IMR-90 (cell line): Measurements from ENCODE around the gene CHMP4A. TPM values are rescaled to one million over a fixed set of nuclear protein-coding genes. Genes with fewer than 3 reads are reported as not detected.

Experiments used
- ATAC-seq: fragments of 200-7000 bp; cut with Tn5 transposase; 2 replicates; pipeline ENCODE4 v1.9.1; 2020; ENCODE audit warnings: low read depth, mild to moderate bottlenecking, moderate library complexity
- BruUV-seq: library from RNA; stranded (reverse); fragments of 400-500 nt; replicated peaks from 2 replicates; lab custom pipeline; 2021; lab: Mats Ljungman, UMichigan
- CTCF ChIA-PET: fragments of 300-600 bp; formaldehyde crosslinking; extraction: SDS; loops from one replicate; lab custom pipeline; 2021; ENCODE audit warnings: antibody characterized with exemption; lab: Yijun Ruan, JAX
- POLR2A ChIA-PET: fragments of 300-600 bp; sonication (Branson Sonifier 250); formaldehyde crosslinking; loops from one replicate; lab custom pipeline; 2022; ENCODE audit warnings: antibody characterized with exemption; ENCODE audit not compliant: unreplicated experiment; lab: Charles Lee
- DNase-seq: peaks from one replicate; pipeline ENCODE4 v3.0.0; 2013
- H2AFZ ChIP-seq: replicated peaks from 2 replicates; pipeline ENCODE3; 2013; ENCODE audit warnings: low read length, mild to moderate bottlenecking; ENCODE audit not compliant: poor library complexity
- H2AK5ac ChIP-seq: 2 replicates; pipeline ENCODE4 v1.6.1; 2013; ENCODE audit warnings: low read depth, low read length, inconsistent platforms
- H2AK9ac ChIP-seq: replicated peaks from 2 replicates; pipeline ENCODE3; 2013; ENCODE audit warnings: mild to moderate bottlenecking, low read depth, low read length, moderate library complexity; ENCODE audit not compliant: poor library complexity
- H2BK120ac ChIP-seq: 2 replicates; pipeline ENCODE4 v1.6.1; 2013; ENCODE audit warnings: low read depth, low read length, inconsistent platforms
- H2BK15ac ChIP-seq: 3 replicates; pipeline ENCODE4 v1.6.1; 2013; ENCODE audit warnings: low read depth, low read length, inconsistent platforms
- H2BK20ac ChIP-seq: 2 replicates; pipeline ENCODE4 v1.6.1; 2013; ENCODE audit warnings: low read depth, mild to moderate bottlenecking, inconsistent platforms, low read length, moderate library complexity
- H2BK5ac ChIP-seq: 2 replicates; pipeline ENCODE4 v1.6.1; 2013; ENCODE audit warnings: mild to moderate bottlenecking, low read depth, low read length, inconsistent platforms; ENCODE audit not compliant: poor library complexity, severe bottlenecking
- H3K14ac ChIP-seq: replicated peaks from 2 replicates; pipeline ENCODE4 v1.6.1; 2013; ENCODE audit warnings: low read depth, low read length, inconsistent platforms
- H3K18ac ChIP-seq: 2 replicates; pipeline ENCODE4 v1.6.1; 2013; ENCODE audit warnings: low read depth, low read length, control low read depth
- H3K23ac ChIP-seq: 2 replicates; pipeline ENCODE4 v1.6.1; 2013; ENCODE audit warnings: low read depth, low read length, inconsistent platforms
- H3K27ac ChIP-seq: 2 replicates; pipeline ENCODE4 v1.5.1; 2013; ENCODE audit warnings: mild to moderate bottlenecking, control low read depth, low read length; ENCODE audit not compliant: insufficient read depth
- H3K27me3 ChIP-seq: 2 replicates; pipeline ENCODE4 v1.6.1; 2013; ENCODE audit warnings: low read length; ENCODE audit not compliant: control insufficient read depth, insufficient read depth
- H3K36me3 ChIP-seq: 2 replicates; pipeline ENCODE4 v1.6.1; 2013; ENCODE audit warnings: low read length, mixed read lengths; ENCODE audit not compliant: control insufficient read depth, insufficient read depth
- H3K4ac ChIP-seq: 2 replicates; pipeline ENCODE4 v1.6.1; 2013; ENCODE audit warnings: low read depth, low read length, inconsistent platforms
- H3K4me1 ChIP-seq: 2 replicates; pipeline ENCODE4 v1.6.1; 2013; ENCODE audit warnings: low read length, mixed read lengths; ENCODE audit not compliant: control insufficient read depth, insufficient read depth
- H3K4me2 ChIP-seq: 2 replicates; pipeline ENCODE4 v1.6.1; 2013; ENCODE audit warnings: low read depth, mild to moderate bottlenecking, control low read depth, low read length, moderate library complexity
- H3K4me3 ChIP-seq: 2 replicates; pipeline ENCODE4 v1.5.1; 2013; ENCODE audit warnings: low read depth, mild to moderate bottlenecking, control low read depth, low read length, moderate library complexity; ENCODE audit not compliant: insufficient read depth
- H3K56ac ChIP-seq: 2 replicates; pipeline ENCODE4 v1.6.1; 2013; ENCODE audit warnings: low read length, inconsistent platforms; ENCODE audit not compliant: insufficient read depth; ENCODE audit errors: extremely low read depth
- H3K79me1 ChIP-seq, 2 experiments: 2 replicates each; pipeline ENCODE4 v1.6.1; 2013; ENCODE audit warnings: low read length in 2 of 2, inconsistent platforms in 1 of 2, low read depth in 1 of 2
- H3K9ac ChIP-seq: 2 replicates; pipeline ENCODE4 v1.6.1; 2013; ENCODE audit warnings: low read depth, low read length, control low read depth
- H3K9me1 ChIP-seq: 2 replicates; pipeline ENCODE4 v1.6.1; 2013; ENCODE audit warnings: low read length, inconsistent platforms; ENCODE audit not compliant: insufficient read depth
- H3K9me3 ChIP-seq: 2 replicates; pipeline ENCODE4 v1.6.1; 2013; ENCODE audit warnings: low read length; ENCODE audit not compliant: control insufficient read depth, insufficient read depth
- H4K20me1 ChIP-seq: 2 replicates; pipeline ENCODE4 v1.6.1; 2013; ENCODE audit warnings: low read length, inconsistent platforms; ENCODE audit not compliant: insufficient read depth
- H4K5ac ChIP-seq: 2 replicates; pipeline ENCODE4 v1.6.1; 2013; ENCODE audit warnings: mild to moderate bottlenecking, low read depth, low read length, control low read depth
- H4K8ac ChIP-seq, 2 experiments: 2 replicates each; pipeline ENCODE4 v1.6.1; 2013; ENCODE audit warnings: low read depth in 2 of 2, low read length in 2 of 2, control low read depth in 1 of 2, inconsistent platforms in 1 of 2
- H4K91ac ChIP-seq: 2 replicates; pipeline ENCODE4 v1.6.1; 2013; ENCODE audit warnings: low read depth, low read length, inconsistent platforms; ENCODE audit not compliant: insufficient read depth
- BHLHE40 ChIP-seq: fragments of 150-350 bp; IDR thresholded peaks from 2 replicates; pipeline ENCODE4 v1.6.1; 2016; ENCODE audit warnings: mild to moderate bottlenecking, low read depth, low read length
- CEBPB ChIP-seq: IDR thresholded peaks from 2 replicates; pipeline ENCODE4 v1.6.1; 2012; ENCODE audit warnings: low read depth, low read length, improper control_type of control experiment
- MAZ ChIP-seq: IDR thresholded peaks from 2 replicates; pipeline ENCODE4 v1.6.1; 2012; ENCODE audit warnings: low read depth, mild to moderate bottlenecking, low read length, improper control_type of control experiment, moderate library complexity, borderline replicate concordance
- MXI1 ChIP-seq: IDR thresholded peaks from 2 replicates; pipeline ENCODE4 v1.6.1; 2012; ENCODE audit warnings: low read depth, mild to moderate bottlenecking, low read length, moderate library complexity, borderline replicate concordance
- NFE2L2 ChIP-seq: fragments of 150-350 bp; IDR thresholded peaks from 2 replicates; pipeline ENCODE4 v1.6.1; 2016; ENCODE audit warnings: low read depth, mild to moderate bottlenecking, low read length
- POLR2A ChIP-seq: IDR thresholded peaks from 2 replicates; pipeline ENCODE4 v1.6.1; 2012; ENCODE audit warnings: mild to moderate bottlenecking, low read depth, low read length
- RAD21 ChIP-seq: IDR thresholded peaks from 2 replicates; pipeline ENCODE4 v1.6.1; 2012; ENCODE audit warnings: low read length, improper control_type of control experiment
- RCOR1 ChIP-seq: IDR thresholded peaks from 2 replicates; pipeline ENCODE4 v1.6.1; 2012; ENCODE audit warnings: mild to moderate bottlenecking, low read length, improper control_type of control experiment; ENCODE audit not compliant: insufficient replicate concordance
- WGBS, 2 experiments: methylation state at CpG; one replicate each; pipeline versions ENCODE4 v1.1.5 to v1.1.7; 2013; ENCODE audit warnings: missing lambda C conversion rate in 2 of 2; ENCODE audit not compliant: insufficient read length in 1 of 2; ENCODE audit errors: extremely low coverage in 2 of 2; 5-methylcytosine and 5-hydroxymethylcytosine counted together
- dilution Hi-C: fragments of 300-500 bp; cut with HindIII; formaldehyde crosslinking; loops from one replicate; pipeline ENCODE4 v1.14.3; 2018; ENCODE audit warnings: low sequenced_read_pairs; ENCODE audit not compliant: unreplicated experiment
- in situ Hi-C: fragments of 300-500 bp; cut with MboI; formaldehyde crosslinking; loops from 3 replicates; pipeline ENCODE4 v1.14.3; 2019; ENCODE audit warnings: low sequenced_read_pairs, inconsistent platforms, mixed read lengths
- intact Hi-C: fragments of 100-400 bp; cut with micrococcal nuclease; formaldehyde crosslinking; loops from 2 replicates; pipeline ENCODE4 v1.10.0; 2022
- polyA plus RNA-seq, 3 experiments: library from polyadenylated mRNA; depleted of rRNA; stranded (reverse); fragments of >200 nt; gene quantifications; 2 replicates each; pipeline ENCODE4 v1.2.3, GENCODE V29; 2012; ENCODE audit warnings: low replicate concordance in 1 of 3
- total RNA-seq: library from RNA; depleted of rRNA; stranded (reverse); fragments of >200 nt; gene quantifications from 2 replicates; pipeline ENCODE4 v1.2.3, GENCODE V29; 2012
- TF ChIP-seq, protein P1 (sequence below): fragments of 150-350 bp; IDR thresholded peaks from 2 replicates; pipeline ENCODE4 v1.6.1; 2017; ENCODE audit warnings: mild to moderate bottlenecking, antibody characterized with exemption, low read length, low read depth
- TF ChIP-seq, protein P2 (sequence below): fragments of 150-350 bp; IDR thresholded peaks from 2 replicates; pipeline ENCODE4 v1.6.1; 2016; ENCODE audit warnings: low read depth, mild to moderate bottlenecking, low read length, moderate library complexity, borderline replicate concordance
- TF ChIP-seq, protein P3 (sequence below): conservative IDR thresholded peaks from 2 replicates; pipeline ENCODE4 v1.5.1; 2012; ENCODE audit warnings: mild to moderate bottlenecking, low read depth, low read length, improper control_type of control experiment

CHMP4A gene
- total and polyA plus RNA-seq, 2 of the 4 experiments (the other 2 are of a cell fraction): 22.0 to 63.8 TPM

DNA sequence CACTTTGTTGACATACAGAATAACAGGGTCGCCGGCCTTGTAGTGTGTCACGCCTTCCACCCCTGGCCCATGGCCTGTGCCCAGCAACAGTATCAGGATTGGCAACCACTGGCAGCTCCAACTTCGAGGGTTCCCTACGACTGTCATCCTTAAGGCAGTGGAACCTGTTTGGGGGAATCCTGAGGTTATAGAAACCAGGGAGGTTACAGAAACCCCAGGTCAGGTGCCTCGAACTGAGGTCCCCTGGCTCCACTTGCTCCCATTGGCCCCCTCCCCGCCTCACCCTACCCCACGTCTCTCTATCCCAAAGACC lies 18.5 kb downstream of the CHMP4A start (continued):
- TF ChIP-seq NFE2L2 (no peak), BHLHE40 (no peak), MXI1 (no peak)
- TF ChIP-seq, protein P1, sequence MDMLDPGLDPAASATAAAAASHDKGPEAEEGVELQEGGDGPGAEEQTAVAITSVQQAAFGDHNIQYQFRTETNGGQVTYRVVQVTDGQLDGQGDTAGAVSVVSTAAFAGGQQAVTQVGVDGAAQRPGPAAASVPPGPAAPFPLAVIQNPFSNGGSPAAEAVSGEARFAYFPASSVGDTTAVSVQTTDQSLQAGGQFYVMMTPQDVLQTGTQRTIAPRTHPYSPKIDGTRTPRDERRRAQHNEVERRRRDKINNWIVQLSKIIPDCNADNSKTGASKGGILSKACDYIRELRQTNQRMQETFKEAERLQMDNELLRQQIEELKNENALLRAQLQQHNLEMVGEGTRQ: no peak

DNA sequence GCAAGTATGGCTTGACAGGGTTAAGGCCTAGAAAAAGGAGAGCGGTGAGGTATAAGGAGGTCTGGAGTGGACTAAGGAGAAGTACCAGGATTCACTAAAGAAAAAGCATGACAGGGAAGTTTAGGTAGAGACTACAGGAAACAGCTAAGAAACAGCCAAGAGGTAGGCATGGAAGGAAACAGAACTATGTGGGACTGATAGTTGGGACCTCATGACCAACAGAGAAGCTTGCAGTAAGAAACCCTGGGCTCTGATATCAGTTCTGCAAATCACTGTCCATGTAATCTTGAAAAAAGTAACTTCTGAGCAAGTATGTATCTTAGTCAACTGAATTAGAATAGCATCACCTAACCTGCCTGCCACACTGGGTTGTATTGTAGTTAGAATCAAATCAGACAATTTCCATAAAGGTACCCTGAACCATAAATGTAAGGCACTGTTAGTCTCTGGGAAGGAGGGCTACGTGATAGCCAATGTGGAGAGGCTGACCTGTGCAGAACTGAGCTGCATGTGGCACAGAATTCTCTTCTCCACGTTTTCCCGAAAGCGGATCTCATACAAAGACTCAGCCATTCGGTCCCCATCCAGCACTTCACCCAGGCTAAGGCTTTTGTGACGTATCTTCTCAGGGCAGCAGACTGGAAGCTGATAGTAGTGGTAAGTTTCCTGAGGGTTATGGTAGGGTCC lies 19.0 kb downstream of the CHMP4A start:
- Histone ChIP-seq H4K91ac (no peak overlapping the region), H3K9me3 (no peaks in the 10 kb centered on the region), H2BK20ac (no peak overlapping the region), H3K14ac (peak overlapping the region; percentile 95), H3K56ac (no peak overlapping the region), H4K8ac (peak overlapping the region; percentile 92 to 94; a peak in 3 of 4 replicates), H4K20me1 (no peaks in the 10 kb centered on the region), H3K79me1 (peaks cover 39 to 72% of the 10 kb centered on the region in 2 experiments), H3K9ac (peak overlapping the region; percentile 93), H2AK5ac (peak overlapping the region; percentile 85), H3K4ac (peak overlapping the region; percentile 97), H3K4me1 (peaks cover 8% of the 10 kb centered on the region), H2BK120ac (no peak overlapping the region; the same call in 1 of the 2 replicates), H2BK15ac (no peak overlapping the region), H2AFZ (peak overlapping the region; percentile 95), H3K27me3 (no peaks in the 10 kb centered on the region), H3K23ac (peak overlapping the region; percentile 64; the same call in 1 of the 2 replicates), H3K27ac (no peak overlapping the region; the same call in 1 of the 2 replicates), H3K4me3 (peak overlapping the region; percentile 89), H3K36me3 (peaks cover 21% of the 10 kb centered on the region), H3K18ac (no peak overlapping the region), H3K4me2 (peak overlapping the region; percentile 99), H3K9me1 (peaks cover 13% of the 10 kb centered on the region; the same call in 1 of the 2 replicates), H2AK9ac (peak overlapping the region; percentile 96), H2BK5ac (no peak overlapping the region), H4K5ac (peak overlapping the region; percentile 89; the same call in 1 of the 2 replicates)
- intact Hi-C loops (loop anchor here (2.0 kb wide), 1 partner anchor 102 kb away; no protein-coding TSS in a partner anchor), in situ Hi-C loops (no loop called here), dilution Hi-C loops (no loop called here)
- ChIA-PET POLR2A (interaction anchor here (0.9 kb wide), 1 partner anchor 10 kb away, joined by 3 read pairs; no protein-coding TSS in a partner anchor), CTCF (no interaction called here)
- ATAC-seq (no peak), DNase-seq (no peak)
- 100% methylated on average over 1 of the region's 7 CpGs; no CpG with 5 or more reads in 1 of the 2 experiments for WGBS, 2 experiments
- no TSS peak for BruUV-seq
- TF ChIP-seq POLR2A (no peak), RAD21 (no peak), MXI1 (no peak), CEBPB (no peak), MAZ (no peak), RCOR1 (no peak)
- TF ChIP-seq, protein P2, sequence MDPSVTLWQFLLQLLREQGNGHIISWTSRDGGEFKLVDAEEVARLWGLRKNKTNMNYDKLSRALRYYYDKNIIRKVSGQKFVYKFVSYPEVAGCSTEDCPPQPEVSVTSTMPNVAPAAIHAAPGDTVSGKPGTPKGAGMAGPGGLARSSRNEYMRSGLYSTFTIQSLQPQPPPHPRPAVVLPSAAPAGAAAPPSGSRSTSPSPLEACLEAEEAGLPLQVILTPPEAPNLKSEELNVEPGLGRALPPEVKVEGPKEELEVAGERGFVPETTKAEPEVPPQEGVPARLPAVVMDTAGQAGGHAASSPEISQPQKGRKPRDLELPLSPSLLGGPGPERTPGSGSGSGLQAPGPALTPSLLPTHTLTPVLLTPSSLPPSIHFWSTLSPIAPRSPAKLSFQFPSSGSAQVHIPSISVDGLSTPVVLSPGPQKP: no peak
- TF ChIP-seq, protein P3, sequence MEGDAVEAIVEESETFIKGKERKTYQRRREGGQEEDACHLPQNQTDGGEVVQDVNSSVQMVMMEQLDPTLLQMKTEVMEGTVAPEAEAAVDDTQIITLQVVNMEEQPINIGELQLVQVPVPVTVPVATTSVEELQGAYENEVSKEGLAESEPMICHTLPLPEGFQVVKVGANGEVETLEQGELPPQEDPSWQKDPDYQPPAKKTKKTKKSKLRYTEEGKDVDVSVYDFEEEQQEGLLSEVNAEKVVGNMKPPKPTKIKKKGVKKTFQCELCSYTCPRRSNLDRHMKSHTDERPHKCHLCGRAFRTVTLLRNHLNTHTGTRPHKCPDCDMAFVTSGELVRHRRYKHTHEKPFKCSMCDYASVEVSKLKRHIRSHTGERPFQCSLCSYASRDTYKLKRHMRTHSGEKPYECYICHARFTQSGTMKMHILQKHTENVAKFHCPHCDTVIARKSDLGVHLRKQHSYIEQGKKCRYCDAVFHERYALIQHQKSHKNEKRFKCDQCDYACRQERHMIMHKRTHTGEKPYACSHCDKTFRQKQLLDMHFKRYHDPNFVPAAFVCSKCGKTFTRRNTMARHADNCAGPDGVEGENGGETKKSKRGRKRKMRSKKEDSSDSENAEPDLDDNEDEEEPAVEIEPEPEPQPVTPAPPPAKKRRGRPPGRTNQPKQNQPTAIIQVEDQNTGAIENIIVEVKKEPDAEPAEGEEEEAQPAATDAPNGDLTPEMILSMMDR: no peak
